GM12891 (cell line): ENCODE data around the gene STX2.
"Not testable (repeated sequence)": the region's sequence is repeated elsewhere in the genome, so short reads cannot be mapped to it uniquely, and the experiment has no call there.

Experiments used
- DNase-seq: peaks from one replicate; pipeline ENCODE4 v3.0.0; 2011; ENCODE audit warnings: low spot score; ENCODE audit not compliant: insufficient read length
- FAIRE-seq: peaks from 2 replicates; lab custom pipeline; 2011; peaks lifted over from hg19 to GRCh38; lab: Jason Lieb, UNC
- PAX5 ChIP-seq: IDR thresholded peaks from 2 replicates; pipeline ENCODE4 v1.6.1; 2011; ENCODE audit warnings: low read length, moderate library complexity, mild to moderate bottlenecking; ENCODE audit not compliant: insufficient read depth, severe bottlenecking
- POLR2A ChIP-seq: IDR thresholded peaks from 2 replicates; pipeline ENCODE4 v1.6.1; 2011; ENCODE audit warnings: low read depth, low read length, control low read depth
- POLR2AphosphoS5 ChIP-seq: IDR thresholded peaks from 2 replicates; pipeline ENCODE4 v1.6.1; 2011; ENCODE audit warnings: low read depth, low read length, control low read depth
- POU2F2 ChIP-seq: IDR thresholded peaks from 2 replicates; pipeline ENCODE4 v1.6.1; 2011; ENCODE audit warnings: low read depth, mild to moderate bottlenecking, control low read depth, low read length, moderate library complexity
- SPI1 ChIP-seq: IDR thresholded peaks from 2 replicates; pipeline ENCODE4 v1.6.1; 2011; ENCODE audit warnings: low read depth, low read length, control low read depth
- TAF1 ChIP-seq: IDR thresholded peaks from 2 replicates; pipeline ENCODE4 v1.6.1; 2011; ENCODE audit warnings: low read depth, low read length, control low read depth

STX2 gene

DNA sequence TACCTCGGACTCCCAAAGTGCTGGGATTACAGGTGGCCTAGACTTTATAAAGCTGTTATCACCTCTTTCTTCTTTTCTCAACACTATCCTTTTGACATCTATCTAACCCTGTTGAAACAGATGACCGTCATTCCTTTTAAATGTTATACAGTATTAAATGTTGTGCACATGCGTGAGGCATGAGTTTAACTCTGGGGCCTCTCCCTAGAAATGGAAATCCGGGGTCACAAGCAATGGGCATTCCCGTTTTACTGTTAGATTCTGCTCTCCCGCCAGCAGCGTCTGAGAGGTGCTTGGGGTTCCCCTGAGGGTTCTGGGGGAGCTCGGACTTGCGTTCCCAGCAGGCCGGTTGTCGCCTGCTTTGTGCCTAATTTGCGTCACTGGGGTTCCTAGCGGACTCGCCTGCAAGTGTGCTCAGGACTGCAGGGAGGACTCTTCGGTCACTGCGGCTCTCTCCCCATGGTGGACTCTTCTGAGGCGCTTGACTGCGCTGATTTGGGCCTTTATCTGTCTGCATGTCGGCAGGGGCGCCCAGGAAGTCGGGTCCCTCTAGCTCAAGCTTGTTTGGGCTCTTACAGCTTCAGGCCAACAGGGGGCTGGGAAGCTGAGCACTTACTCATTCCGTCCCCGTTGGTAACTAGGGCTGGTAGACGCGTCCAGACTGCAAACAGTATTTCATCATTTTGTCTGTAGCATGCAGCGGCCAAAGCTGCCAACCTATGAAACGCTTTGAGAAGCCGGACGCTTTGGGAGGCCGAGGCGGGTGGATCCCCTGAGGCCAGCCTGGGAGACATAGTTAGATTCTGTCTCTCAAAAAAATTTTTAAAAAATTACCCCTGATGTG is 31.6 kb upstream of the STX2 start:
- TF ChIP-seq POU2F2 (no peak), TAF1 (no peak), PAX5 (no peak), SPI1 (no peak), POLR2AphosphoS5 (no peak), POLR2A (no peak)
- peak; percentile 60 for DNase-seq
- peak; percentile 62 for FAIRE-seq

DNA sequence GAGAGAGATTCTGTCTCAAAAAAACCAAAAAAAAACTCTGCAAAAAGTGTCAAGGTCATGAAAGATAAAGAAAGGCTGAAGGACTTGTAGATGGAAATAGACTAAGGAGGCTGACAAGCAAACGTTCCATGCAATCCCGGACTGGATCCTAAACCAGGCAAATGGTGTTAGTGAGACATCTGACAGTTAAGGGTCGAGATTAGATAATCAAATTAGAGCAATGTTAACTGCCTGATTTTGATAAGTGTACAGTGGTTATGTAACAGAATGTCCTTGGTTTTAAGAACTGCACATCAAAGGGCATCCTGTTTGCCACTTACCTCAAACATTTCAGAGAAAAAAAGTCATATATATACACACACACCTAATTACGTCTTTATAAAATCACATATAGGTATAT is 29.4 kb upstream of the STX2 start:
- DNase-seq: no peak
- no peak for FAIRE-seq
- TF ChIP-seq PAX5 (no peak), TAF1 (no peak), POU2F2 (no peak), POLR2AphosphoS5 (no peak), SPI1 (no peak), POLR2A (no peak)

DNA sequence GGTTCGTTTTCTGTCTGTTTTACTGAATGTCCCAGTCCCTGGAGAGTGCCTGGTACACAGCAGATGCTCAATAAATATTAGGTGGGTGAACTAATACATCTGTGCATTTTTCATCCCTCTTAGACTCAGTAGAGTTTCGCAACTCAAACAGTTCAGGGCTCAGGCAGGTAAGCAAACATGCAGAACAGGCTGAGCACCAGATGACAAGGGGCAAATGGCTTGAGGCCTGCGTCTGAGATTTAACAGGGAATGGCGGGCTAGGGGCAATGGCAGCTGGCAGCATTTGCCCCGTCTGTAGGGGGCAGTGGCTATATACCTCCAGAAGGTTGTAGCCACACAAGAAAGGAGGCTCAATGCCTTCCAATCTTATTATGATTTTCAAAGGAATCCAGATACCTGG is 24.2 kb upstream of the STX2 start:
- no peak for FAIRE-seq
- no peak for DNase-seq
- no peak for TF ChIP-seq TAF1
- TF ChIP-seq POLR2AphosphoS5: no peak
- TF ChIP-seq POU2F2: no peak
- no peak for TF ChIP-seq POLR2A
- no peak for TF ChIP-seq SPI1
- TF ChIP-seq PAX5: no peak

DNA sequence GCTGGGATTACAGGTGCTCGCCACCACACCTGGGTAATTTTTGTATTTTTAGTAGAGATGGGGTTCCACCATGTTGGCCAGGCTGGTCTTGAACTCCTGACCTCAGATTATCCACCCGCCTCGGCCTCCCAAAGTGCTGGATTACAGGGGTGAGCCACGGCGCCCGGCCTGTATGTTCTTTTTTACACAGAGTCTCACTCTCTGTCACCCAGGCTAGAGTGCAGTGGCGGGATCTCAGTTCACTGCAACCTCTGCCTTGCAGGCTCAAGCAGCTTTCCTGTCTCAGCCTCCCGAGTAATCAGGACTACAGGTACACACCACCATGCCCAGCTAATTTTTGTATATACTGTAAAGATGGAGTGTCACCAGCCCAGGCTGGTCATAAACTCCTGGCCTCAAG is 23.7 kb upstream of the STX2 start:
- not testable (repeated sequence) for DNase-seq, FAIRE-seq

DNA sequence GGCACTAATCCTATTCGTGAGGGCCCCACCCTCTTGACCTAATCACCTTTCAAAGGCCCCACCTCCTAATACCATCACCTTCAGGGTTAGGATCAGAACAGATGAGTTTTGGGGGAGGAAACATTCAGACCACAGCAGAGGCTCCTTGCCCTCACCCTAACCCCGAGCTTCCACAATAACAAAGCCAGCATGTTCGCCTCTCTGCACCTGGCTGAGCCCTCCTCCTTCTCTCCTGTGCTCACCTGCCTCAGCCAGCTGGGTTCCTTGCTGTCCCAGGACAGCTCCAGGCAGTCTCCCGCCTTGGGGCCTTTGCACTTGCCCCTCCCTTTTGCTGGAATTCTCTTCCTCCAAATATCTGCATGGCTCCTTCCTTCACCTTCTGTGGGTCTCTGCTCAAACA is 23.1 kb upstream of the STX2 start:
- no peak for TF ChIP-seq POLR2AphosphoS5
- no peak for TF ChIP-seq PAX5
- no peak for TF ChIP-seq POU2F2
- TF ChIP-seq TAF1: no peak
- no peak for TF ChIP-seq POLR2A
- no peak for TF ChIP-seq SPI1
- FAIRE-seq: no peak
- DNase-seq: no peak

DNA sequence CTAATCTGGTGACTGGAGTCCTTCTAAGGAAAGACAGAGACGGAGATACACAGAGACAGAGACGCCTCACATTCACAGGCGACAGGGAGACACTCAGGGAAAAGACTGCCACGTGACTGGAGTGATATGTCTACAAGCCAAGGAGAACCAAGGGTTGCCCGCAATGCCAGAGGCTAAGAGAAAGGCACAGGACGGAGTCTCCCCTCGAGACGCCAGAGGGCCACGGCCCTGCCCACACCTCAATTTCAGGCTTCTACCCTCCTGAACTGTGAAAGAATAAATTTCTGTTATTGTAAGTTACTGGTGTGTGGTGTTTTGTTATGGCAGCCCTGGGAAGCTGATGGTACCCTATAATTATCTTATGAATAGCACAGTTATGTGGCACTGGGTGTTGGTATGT is 21.3 kb upstream of the STX2 start:
- DNase-seq: no peak
- no peak for TF ChIP-seq POU2F2
- TF ChIP-seq TAF1: no peak
- no peak for TF ChIP-seq PAX5
- no peak for TF ChIP-seq POLR2AphosphoS5
- TF ChIP-seq POLR2A: no peak
- TF ChIP-seq SPI1: no peak
- FAIRE-seq: no peak

DNA sequence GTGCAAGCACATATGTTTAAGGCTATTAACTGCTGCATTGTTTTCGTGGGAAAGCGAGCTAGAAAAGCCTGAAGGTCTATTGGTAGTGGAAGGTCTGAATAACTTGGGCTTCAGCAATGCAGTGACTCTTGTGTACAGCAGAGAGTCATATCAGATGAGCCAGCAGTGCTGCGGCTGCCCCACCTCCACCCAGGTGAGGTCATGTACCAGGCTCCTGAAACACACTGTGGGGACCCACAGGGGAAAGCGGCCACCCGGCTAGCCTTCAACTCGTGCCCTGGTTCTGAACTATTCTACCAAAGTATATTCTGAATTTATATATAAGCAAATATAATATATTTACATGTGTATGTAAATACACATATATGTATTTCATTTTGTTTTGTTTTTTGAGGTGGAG is 20.1 kb upstream of the STX2 start:
- TF ChIP-seq POLR2A: no peak
- no peak for TF ChIP-seq POLR2AphosphoS5
- TF ChIP-seq SPI1: no peak
- TF ChIP-seq PAX5: no peak
- TF ChIP-seq TAF1: no peak
- no peak for TF ChIP-seq POU2F2
- no peak for FAIRE-seq
- no peak for DNase-seq

- FAIRE-seq (no peak), DNase-seq (no peak)
Observed at GRCh38 chr12:130858084-130858483, 19.0 kb upstream of the STX2 start.

DNA sequence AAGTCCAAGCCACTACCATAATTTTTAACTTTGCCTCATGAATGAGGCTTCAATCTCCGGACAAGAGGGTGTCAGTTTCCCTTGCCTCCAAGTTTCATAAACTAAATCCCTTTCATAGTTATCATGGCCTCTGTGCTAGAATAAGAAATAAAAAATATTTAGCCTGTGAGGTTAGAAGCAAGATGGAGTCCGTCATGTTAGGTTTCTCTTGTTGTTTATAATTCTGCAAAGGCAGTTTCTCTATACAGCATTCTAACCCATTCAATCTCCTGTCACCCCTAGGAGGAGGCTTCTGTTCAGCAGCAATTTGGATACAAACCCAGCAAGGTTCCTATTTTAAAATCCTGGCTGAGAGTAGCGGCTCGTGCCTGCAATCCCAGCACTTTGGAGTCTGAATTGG is 17.0 kb upstream of the STX2 start:
- FAIRE-seq (no peak), DNase-seq (no peak)
- TF ChIP-seq PAX5: no peak
- TF ChIP-seq SPI1: no peak
- no peak for TF ChIP-seq POLR2AphosphoS5
- no peak for TF ChIP-seq TAF1
- TF ChIP-seq POU2F2: no peak
- TF ChIP-seq POLR2A: no peak

More at GRCh38 chr12:130858084-130858483, 19.0 kb upstream of the STX2 start:
- TF ChIP-seq PAX5 (no peak), SPI1 (no peak), POU2F2 (no peak), POLR2AphosphoS5 (no peak), POLR2A (no peak), TAF1 (no peak)

DNA sequence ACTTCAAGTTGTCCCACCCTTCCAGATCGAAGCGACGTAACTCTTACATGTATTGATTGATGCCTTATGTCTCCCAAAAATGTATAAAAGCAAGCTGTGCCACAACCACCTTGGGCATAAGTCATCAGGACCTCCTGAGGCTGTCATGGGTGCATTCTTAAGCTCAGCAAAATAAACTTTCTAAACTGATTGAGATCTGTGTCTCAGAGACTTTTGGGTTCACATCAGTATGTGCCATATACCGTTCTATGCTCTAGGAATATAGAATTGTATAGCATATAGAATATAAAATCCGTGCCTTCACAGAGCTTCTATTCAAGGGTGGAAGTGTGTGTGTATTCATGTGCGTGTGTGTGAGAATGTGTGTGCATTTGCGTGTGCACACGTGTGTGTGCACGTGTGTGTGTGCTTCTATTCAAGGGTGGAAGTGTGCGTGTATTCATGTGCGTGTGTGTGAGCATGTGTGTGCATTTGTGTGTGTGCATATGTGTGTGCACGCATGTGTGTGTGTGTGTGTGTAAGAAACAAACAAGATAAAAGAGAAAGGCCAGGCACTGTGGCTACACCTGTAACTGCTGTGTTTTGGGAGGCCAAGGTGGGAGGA is 11.5 kb upstream of the STX2 start:
- TF ChIP-seq POLR2A: no peak
- no peak for TF ChIP-seq POLR2AphosphoS5
- no peak for TF ChIP-seq TAF1
- TF ChIP-seq POU2F2: no peak
- no peak for TF ChIP-seq PAX5
- no peak for TF ChIP-seq SPI1
- FAIRE-seq (no peak), DNase-seq (no peak)
